ENCODE results near the gene PPP1R37. TPM values are rescaled to one million over a fixed set of nuclear protein-coding genes. Genes with fewer than 3 reads are reported as not detected.

The PPP1R37 gene
- total and polyA plus RNA-seq, 2 of the 13 experiments (the other 11 are each of a cell fraction or from before 2014, with no cell fraction given): 9.0 to 14.3 TPM

DNA sequence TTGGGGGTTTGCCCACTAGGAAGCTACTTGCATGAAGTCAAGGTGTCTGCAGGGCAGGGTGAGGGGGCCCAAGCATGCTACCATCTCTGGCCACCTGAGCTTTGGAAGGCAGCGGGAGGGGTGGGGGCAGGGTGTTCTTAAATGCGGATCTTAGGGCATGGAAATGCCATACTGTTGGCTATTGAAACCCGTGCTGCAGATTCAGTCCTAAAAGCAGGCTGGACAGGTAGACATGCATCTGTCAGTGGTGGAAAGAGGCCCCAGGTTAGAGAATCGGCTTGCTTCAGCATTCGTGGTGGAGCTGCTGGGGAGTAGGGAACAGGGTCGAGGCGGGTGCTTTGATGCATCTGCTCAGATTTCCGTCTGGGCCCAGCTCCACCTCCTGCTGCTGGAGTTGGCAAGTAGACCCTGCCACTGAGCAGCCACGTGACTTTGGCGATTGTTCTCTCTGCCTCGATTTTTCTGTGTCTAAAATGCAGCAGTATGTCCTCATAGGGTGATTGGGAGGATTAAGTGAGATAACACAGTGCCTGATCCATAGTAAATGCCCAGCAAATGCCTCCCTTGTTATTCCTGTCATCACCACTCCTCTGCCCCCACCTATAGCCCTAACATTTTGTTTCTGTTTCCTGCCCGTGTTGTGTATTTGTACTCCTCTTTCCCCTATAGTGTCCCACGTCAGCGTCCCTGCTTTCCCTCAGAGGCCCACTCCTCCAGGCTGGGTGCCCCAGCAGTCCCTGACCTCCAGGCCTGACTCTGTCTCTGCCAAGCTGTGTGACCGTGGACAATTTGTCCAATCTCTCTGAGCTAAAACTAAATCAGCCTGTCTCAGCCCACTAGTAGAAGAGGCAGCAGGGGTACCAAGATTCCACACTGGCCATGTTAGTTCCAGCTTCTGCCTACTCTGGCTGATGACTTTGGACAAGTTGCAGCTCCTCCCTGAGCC lies 5.8 kb downstream of the PPP1R37 start (continued):
- TF ChIP-seq, protein P1, sequence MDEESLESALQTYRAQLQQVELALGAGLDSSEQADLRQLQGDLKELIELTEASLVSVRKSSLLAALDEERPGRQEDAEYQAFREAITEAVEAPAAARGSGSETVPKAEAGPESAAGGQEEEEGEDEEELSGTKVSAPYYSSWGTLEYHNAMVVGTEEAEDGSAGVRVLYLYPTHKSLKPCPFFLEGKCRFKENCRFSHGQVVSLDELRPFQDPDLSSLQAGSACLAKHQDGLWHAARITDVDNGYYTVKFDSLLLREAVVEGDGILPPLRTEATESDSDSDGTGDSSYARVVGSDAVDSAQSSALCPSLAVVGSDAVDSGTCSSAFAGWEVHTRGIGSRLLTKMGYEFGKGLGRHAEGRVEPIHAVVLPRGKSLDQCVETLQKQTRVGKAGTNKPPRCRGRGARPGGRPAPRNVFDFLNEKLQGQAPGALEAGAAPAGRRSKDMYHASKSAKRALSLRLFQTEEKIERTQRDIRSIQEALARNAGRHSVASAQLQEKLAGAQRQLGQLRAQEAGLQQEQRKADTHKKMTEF (CRISPR knock-in tag; IDR thresholded peaks at IDR 0.05): no peak
- TF ChIP-seq DNMT3B (CRISPR knock-in tag; conservative IDR thresholded peaks at IDR 0.05) (no peak), ZBTB42 (CRISPR knock-in tag; IDR thresholded peaks at IDR 0.05) (no peak), KLF9 (CRISPR knock-in tag; IDR thresholded peaks at IDR 0.05; ENCODE audit: low read depth) (no peak), ISX (CRISPR knock-in tag; conservative IDR thresholded peaks at IDR 0.05) (no peak), NR3C1 (CRISPR knock-in tag; IDR thresholded peaks at IDR 0.05) (no peak), EED (CRISPR knock-in tag; IDR thresholded peaks at IDR 0.05) (no peak), EHMT2 (IDR thresholded peaks at IDR 0.05; ENCODE audit: borderline replicate concordance, low read depth, low read length) (no peak), EEA1 (CRISPR knock-in tag; IDR thresholded peaks at IDR 0.05; ENCODE audit: borderline replicate concordance) (no peak), EP300 (IDR thresholded peaks at IDR 0.05; ENCODE audit: low read depth in 2 of 2, low read length in 2 of 2) (peak in 1 of 2 experiments; percentile 2; a peak in 1 of 4 replicates), EP300 (CRISPR knock-in tag; IDR thresholded peaks at IDR 0.05; ENCODE audit: borderline replicate concordance) (no peak), ZNF547 (CRISPR knock-in tag; IDR thresholded peaks at IDR 0.05) (no peak), BRCA1 (CRISPR knock-in tag; IDR thresholded peaks at IDR 0.05) (no peak), PPARG (CRISPR knock-in tag; conservative IDR thresholded peaks at IDR 0.05) (no peak), PAWR (CRISPR knock-in tag; IDR thresholded peaks at IDR 0.05; ENCODE audit: borderline replicate concordance) (no peak), ZNF629 (CRISPR knock-in tag; conservative IDR thresholded peaks at IDR 0.05) (no peak), ZNF441 (CRISPR knock-in tag; IDR thresholded peaks at IDR 0.05; ENCODE audit: borderline replicate concordance) (no peak)
- TF ChIP-seq, protein P2, sequence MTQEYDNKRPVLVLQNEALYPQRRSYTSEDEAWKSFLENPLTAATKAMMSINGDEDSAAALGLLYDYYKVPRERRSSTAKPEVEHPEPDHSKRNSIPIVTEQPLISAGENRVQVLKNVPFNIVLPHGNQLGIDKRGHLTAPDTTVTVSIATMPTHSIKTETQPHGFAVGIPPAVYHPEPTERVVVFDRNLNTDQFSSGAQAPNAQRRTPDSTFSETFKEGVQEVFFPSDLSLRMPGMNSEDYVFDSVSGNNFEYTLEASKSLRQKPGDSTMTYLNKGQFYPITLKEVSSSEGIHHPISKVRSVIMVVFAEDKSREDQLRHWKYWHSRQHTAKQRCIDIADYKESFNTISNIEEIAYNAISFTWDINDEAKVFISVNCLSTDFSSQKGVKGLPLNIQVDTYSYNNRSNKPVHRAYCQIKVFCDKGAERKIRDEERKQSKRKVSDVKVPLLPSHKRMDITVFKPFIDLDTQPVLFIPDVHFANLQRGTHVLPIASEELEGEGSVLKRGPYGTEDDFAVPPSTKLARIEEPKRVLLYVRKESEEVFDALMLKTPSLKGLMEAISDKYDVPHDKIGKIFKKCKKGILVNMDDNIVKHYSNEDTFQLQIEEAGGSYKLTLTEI (CRISPR knock-in tag; conservative IDR thresholded peaks at IDR 0.05): no peak
- TF ChIP-seq, protein P3, sequence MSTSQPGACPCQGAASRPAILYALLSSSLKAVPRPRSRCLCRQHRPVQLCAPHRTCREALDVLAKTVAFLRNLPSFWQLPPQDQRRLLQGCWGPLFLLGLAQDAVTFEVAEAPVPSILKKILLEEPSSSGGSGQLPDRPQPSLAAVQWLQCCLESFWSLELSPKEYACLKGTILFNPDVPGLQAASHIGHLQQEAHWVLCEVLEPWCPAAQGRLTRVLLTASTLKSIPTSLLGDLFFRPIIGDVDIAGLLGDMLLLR (CRISPR knock-in tag; IDR thresholded peaks at IDR 0.05): 0 out of 2 replicates have a peak, but pooled peaks have one; percentile 8
- TF ChIP-seq, protein P4, sequence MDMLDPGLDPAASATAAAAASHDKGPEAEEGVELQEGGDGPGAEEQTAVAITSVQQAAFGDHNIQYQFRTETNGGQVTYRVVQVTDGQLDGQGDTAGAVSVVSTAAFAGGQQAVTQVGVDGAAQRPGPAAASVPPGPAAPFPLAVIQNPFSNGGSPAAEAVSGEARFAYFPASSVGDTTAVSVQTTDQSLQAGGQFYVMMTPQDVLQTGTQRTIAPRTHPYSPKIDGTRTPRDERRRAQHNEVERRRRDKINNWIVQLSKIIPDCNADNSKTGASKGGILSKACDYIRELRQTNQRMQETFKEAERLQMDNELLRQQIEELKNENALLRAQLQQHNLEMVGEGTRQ (IDR thresholded peaks at IDR 0.05; ENCODE audit: low read depth, low read length): no peak
- TF ChIP-seq, protein P4 (CRISPR knock-in tag; IDR thresholded peaks at IDR 0.05; ENCODE audit: borderline replicate concordance): 0 out of 2 replicates have a peak, but pooled peaks have one; percentile 5

Data from HepG2 (cell line).